ENCODE data around the gene FOXP2. TPM values are rescaled to one million over a fixed set of nuclear protein-coding genes. Genes with fewer than 3 reads are reported as not detected.

FOXP2 gene
- total RNA-seq, 3 donors from 2014 or later, result not detected

- no peaks in the 10 kb centered on the region for H3K9me3 Mint-ChIP-seq
- no peaks in the 10 kb centered on the region for H3K4me1 Mint-ChIP-seq (ENCODE audit: low read depth)
- no peaks in the 10 kb centered on the region for H3K36me3 Mint-ChIP-seq (ENCODE audit: insufficient read depth)
- no peak overlapping the region for H3K4me3 Mint-ChIP-seq
- H3K27me3 Mint-ChIP-seq (ENCODE audit: low read depth), result no peaks in the 10 kb centered on the region
- ATAC-seq (no peak), DNase-seq (no peak)
These were observed 242.7 kb downstream of the FOXP2 start for GRCh38 chr7:114657279-114657678.

GRCh38 chr7:114658216-114658615, 243.6 kb downstream of the FOXP2 start:
- ATAC-seq, result no peak

GRCh38 chr7:114659409-114660125, 245.0 kb downstream of the FOXP2 start:
- DNase-seq (no peak), ATAC-seq (no peak)
- Mint-ChIP-seq H3K36me3 (ENCODE audit: insufficient read depth) (no peaks in the 10 kb centered on the region), H3K9me3 (no peaks in the 10 kb centered on the region), H3K4me3 (no peak overlapping the region), H3K4me1 (ENCODE audit: low read depth) (no peaks in the 10 kb centered on the region), H3K27me3 (ENCODE audit: low read depth) (no peaks in the 10 kb centered on the region)

More at GRCh38 chr7:114658216-114658615, 243.6 kb downstream of the FOXP2 start:
- no peaks in the 10 kb centered on the region for H3K4me1 Mint-ChIP-seq (ENCODE audit: low read depth)
- H3K4me3 Mint-ChIP-seq, result no peak overlapping the region
- H3K9me3 Mint-ChIP-seq, result no peaks in the 10 kb centered on the region
- H3K27me3 Mint-ChIP-seq (ENCODE audit: low read depth), result no peaks in the 10 kb centered on the region
- H3K36me3 Mint-ChIP-seq (ENCODE audit: insufficient read depth), result no peaks in the 10 kb centered on the region
- no peak for DNase-seq

- Mint-ChIP-seq H3K9me3 (no peaks in the 10 kb centered on the region), H3K27me3 (ENCODE audit: low read depth) (no peaks in the 10 kb centered on the region), H3K36me3 (ENCODE audit: insufficient read depth) (no peaks in the 10 kb centered on the region), H3K4me1 (ENCODE audit: low read depth) (no peaks in the 10 kb centered on the region), H3K4me3 (no peak overlapping the region)
- DNase-seq (no peak), ATAC-seq (no peak)
These were observed 245.5 kb downstream of the FOXP2 start for GRCh38 chr7:114660126-114660486.

GRCh38 chr7:114660753-114661152, 246.1 kb downstream of the FOXP2 start:
- Mint-ChIP-seq H3K36me3 (ENCODE audit: insufficient read depth) (no peaks in the 10 kb centered on the region), H3K4me3 (no peak overlapping the region), H3K27me3 (ENCODE audit: low read depth) (no peaks in the 10 kb centered on the region), H3K9me3 (no peaks in the 10 kb centered on the region), H3K4me1 (ENCODE audit: low read depth) (no peaks in the 10 kb centered on the region)
- ATAC-seq, result no peak
- no peak for DNase-seq

- no peak overlapping the region for H3K4me3 Mint-ChIP-seq
- no peaks in the 10 kb centered on the region for H3K27me3 Mint-ChIP-seq (ENCODE audit: low read depth)
- H3K4me1 Mint-ChIP-seq (ENCODE audit: low read depth), result no peaks in the 10 kb centered on the region
- H3K9me3 Mint-ChIP-seq, result no peaks in the 10 kb centered on the region
- H3K36me3 Mint-ChIP-seq (ENCODE audit: insufficient read depth), result no peaks in the 10 kb centered on the region
- no peak for DNase-seq
- ATAC-seq, result no peak
These were observed 247.5 kb downstream of the FOXP2 start for GRCh38 chr7:114662002-114662677.

- no peak for ATAC-seq
These were observed 248.9 kb downstream of the FOXP2 start for GRCh38 chr7:114663502-114663901.

GRCh38 chr7:114670676-114671075, 256.1 kb downstream of the FOXP2 start:
- Mint-ChIP-seq H3K4me3 (no peak overlapping the region), H3K36me3 (ENCODE audit: insufficient read depth) (no peaks in the 10 kb centered on the region), H3K27me3 (ENCODE audit: low read depth) (no peaks in the 10 kb centered on the region), H3K4me1 (ENCODE audit: low read depth) (no peaks in the 10 kb centered on the region), H3K9me3 (no peaks in the 10 kb centered on the region)
- DNase-seq (no peak), ATAC-seq (no peak)

More at GRCh38 chr7:114663502-114663901, 248.9 kb downstream of the FOXP2 start:
- Mint-ChIP-seq H3K36me3 (ENCODE audit: insufficient read depth) (no peaks in the 10 kb centered on the region), H3K4me1 (ENCODE audit: low read depth) (no peaks in the 10 kb centered on the region), H3K4me3 (no peak overlapping the region), H3K9me3 (no peaks in the 10 kb centered on the region), H3K27me3 (ENCODE audit: low read depth) (no peaks in the 10 kb centered on the region)
- no peak for DNase-seq

GRCh38 chr7:114671563-114672123, 257.0 kb downstream of the FOXP2 start:
- Mint-ChIP-seq H3K9me3 (no peaks in the 10 kb centered on the region), H3K36me3 (ENCODE audit: insufficient read depth) (no peaks in the 10 kb centered on the region), H3K4me1 (ENCODE audit: low read depth) (no peaks in the 10 kb centered on the region), H3K4me3 (no peak overlapping the region), H3K27me3 (ENCODE audit: low read depth) (no peaks in the 10 kb centered on the region)
- DNase-seq, result no peak
- ATAC-seq, result no peak

- H3K36me3 Mint-ChIP-seq (ENCODE audit: insufficient read depth), result no peaks in the 10 kb centered on the region
- no peaks in the 10 kb centered on the region for H3K9me3 Mint-ChIP-seq
- no peaks in the 10 kb centered on the region for H3K27me3 Mint-ChIP-seq (ENCODE audit: low read depth)
- no peak for DNase-seq
- H3K4me1 Mint-ChIP-seq (ENCODE audit: low read depth), result no peaks in the 10 kb centered on the region
- no peak overlapping the region for H3K4me3 Mint-ChIP-seq
- no peak for ATAC-seq
These were observed 263.5 kb downstream of the FOXP2 start for GRCh38 chr7:114678116-114678515.

- H3K9me3 Mint-ChIP-seq, result no peaks in the 10 kb centered on the region
- no peak for ATAC-seq
These were observed 272.6 kb downstream of the FOXP2 start for GRCh38 chr7:114687238-114687637.

GRCh38 chr7:114688443-114689055, 273.9 kb downstream of the FOXP2 start:
- Mint-ChIP-seq H3K27me3 (ENCODE audit: low read depth) (no peaks in the 10 kb centered on the region), H3K36me3 (ENCODE audit: insufficient read depth) (no peaks in the 10 kb centered on the region), H3K4me3 (no peak overlapping the region), H3K4me1 (ENCODE audit: low read depth) (no peaks in the 10 kb centered on the region), H3K9me3 (no peaks in the 10 kb centered on the region)
- ATAC-seq (no peak), DNase-seq (no peak)

More at GRCh38 chr7:114687238-114687637, 272.6 kb downstream of the FOXP2 start:
- Mint-ChIP-seq H3K36me3 (ENCODE audit: insufficient read depth) (no peaks in the 10 kb centered on the region), H3K27me3 (ENCODE audit: low read depth) (no peaks in the 10 kb centered on the region), H3K4me1 (ENCODE audit: low read depth) (no peaks in the 10 kb centered on the region), H3K4me3 (no peak overlapping the region)
- DNase-seq, result no peak

- Mint-ChIP-seq H3K4me1 (ENCODE audit: low read depth) (no peaks in the 10 kb centered on the region), H3K4me3 (no peak overlapping the region), H3K36me3 (ENCODE audit: insufficient read depth) (no peaks in the 10 kb centered on the region), H3K27me3 (ENCODE audit: low read depth) (peaks cover 4% of the 10 kb centered on the region), H3K9me3 (no peaks in the 10 kb centered on the region)
- no peak for ATAC-seq
- DNase-seq, result no peak
These were observed 274.8 kb downstream of the FOXP2 start for GRCh38 chr7:114689406-114689805.

- Mint-ChIP-seq H3K4me1 (ENCODE audit: low read depth) (no peaks in the 10 kb centered on the region), H3K36me3 (ENCODE audit: insufficient read depth) (no peaks in the 10 kb centered on the region), H3K27me3 (ENCODE audit: low read depth) (peaks cover 4% of the 10 kb centered on the region), H3K4me3 (no peak overlapping the region), H3K9me3 (no peaks in the 10 kb centered on the region)
- ATAC-seq, result no peak
- DNase-seq, result no peak
These were observed 277.0 kb downstream of the FOXP2 start for GRCh38 chr7:114691605-114692004.
